Left lung (tissue), 10 donors: ENCODE data around the gene HDAC4. TPM values are rescaled to one million over a fixed set of nuclear protein-coding genes. Genes with fewer than 3 reads are reported as not detected.

Source experiments
- ATAC-seq: fragments of 200-7000 bp; cut with Tn5 transposase; one replicate; pipeline ENCODE4 v1.9.1; 2020; ENCODE audit warnings: moderate library complexity
- DNase-seq, 4 donors: peaks; one replicate each; pipeline ENCODE4 v3.0.0-alpha.2; 2013 to 2020
- H3K27ac ChIP-seq, 2 donors: fragments of 200-600 bp; sonication (generic) in 1 of 2; one replicate each; pipeline versions ENCODE4 v1.5.0 to v1.8.0; 2020 to 2021
- H3K27me3 ChIP-seq, 2 donors: fragments of 200-600 bp; sonication (generic) in 1 of 2; one replicate each; pipeline versions ENCODE4 v1.5.0 to v1.8.0; 2020 to 2021
- H3K36me3 ChIP-seq, 2 donors: fragments of 200-600 bp; sonication (generic) in 1 of 2; one replicate each; pipeline versions ENCODE4 v1.5.0 to v1.8.0; 2020 to 2021
- H3K4me1 ChIP-seq, 2 donors: fragments of 200-600 bp; one replicate each; pipeline ENCODE4 v1.8.0; 2021
- H3K4me3 ChIP-seq, 2 donors: fragments of 200-600 bp; sonication (generic) in 1 of 2; one replicate each; pipeline versions ENCODE4 v1.5.0 to v1.8.0; 2020 to 2021; ENCODE audit warnings: mild to moderate bottlenecking in 1 of 2
- H3K9me3 ChIP-seq, 2 donors: fragments of 200-600 bp; sonication (generic) in 1 of 2; one replicate each; pipeline versions ENCODE4 v1.5.0 to v1.8.0; 2020 to 2021
- intact Hi-C, 2 donors: fragments of 100-400 bp; cut with DNase I; formaldehyde crosslinking; loops; one replicate each; pipeline versions ENCODE4 v1.11.2 to v1.14.2; 2022
- polyA plus RNA-seq, 6 donors: library from polyadenylated mRNA; unstranded; fragments of 120-200 nt; gene quantifications; one replicate each; pipeline ENCODE4 v1.2.1, GENCODE V29; 2013; ENCODE audit not compliant: insufficient read length in 6 of 6
- total RNA-seq, 2 donors: library from RNA; stranded (reverse); fragmentation: NEBNext Ultra II Directional; extraction: Animal tissue kit (Norgen Biotek cat#: 25700); gene quantifications; one replicate each; pipeline ENCODE4 v1.2.1, GENCODE V29; 2021
- TF ChIP-seq, protein P1 (sequence below), 2 donors: fragments of 200-600 bp; sonication (generic) in 1 of 2; IDR thresholded peaks; one replicate each; pipeline versions ENCODE4 v1.5.0 to v1.8.0; 2021; ENCODE audit warnings: antibody characterized with exemption in 2 of 2
- donor health status: DM: no; HTN: yes; CAD: no.
- donor health status: DM: no; HTN: no; CAD: no.

The HDAC4 gene
- total and polyA plus RNA-seq, 8 donors, result 9.9 to 36.8 (median 12.8) TPM

DNA sequence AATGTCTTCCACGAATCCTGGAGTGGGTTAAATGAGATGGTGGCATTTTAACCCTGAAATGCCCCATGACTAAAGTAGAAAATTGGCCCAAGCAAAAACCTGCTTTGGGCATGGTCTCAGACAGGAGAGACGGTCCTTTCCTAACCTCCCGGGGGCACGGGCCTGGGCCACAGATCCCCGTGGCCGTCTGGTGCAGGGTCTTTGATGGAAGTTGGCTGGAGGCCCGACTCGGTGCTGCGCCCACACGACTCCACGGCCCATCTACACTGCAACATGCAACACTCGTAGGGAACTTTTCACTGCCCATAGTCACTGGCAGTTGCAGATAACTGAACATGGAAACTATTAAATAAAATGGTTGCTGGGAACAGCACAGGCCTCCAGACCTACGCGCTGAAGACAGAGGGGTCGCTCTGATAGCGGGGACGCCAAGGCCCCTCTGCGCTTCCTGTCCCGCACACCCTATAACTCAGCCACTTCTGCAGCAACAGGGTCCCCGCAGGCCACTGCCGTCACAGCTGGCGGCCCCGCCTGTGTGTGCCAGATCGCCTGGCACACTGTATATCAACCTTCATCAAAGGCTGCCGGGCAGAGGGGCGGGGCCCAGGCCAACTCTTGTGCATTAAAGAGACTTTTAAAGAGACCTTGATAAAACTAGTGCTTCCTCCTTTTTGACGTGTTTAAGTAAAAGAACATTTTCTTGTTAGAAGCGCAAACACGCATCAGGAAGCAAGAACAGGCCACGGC, 338.8 kb downstream of the HDAC4 start:
- Histone ChIP-seq H3K4me3 (no peak overlapping the region), H3K27ac (no peak overlapping the region), H3K27me3 (no peaks in the 10 kb centered on the region), H3K4me1 (no peaks in the 10 kb centered on the region), H3K9me3 (no peaks in the 10 kb centered on the region), H3K36me3 (peaks cover 0 to 89% of the 10 kb centered on the region in 2 donors)
- DNase-seq (peak in 3 of 4 donors; percentile 3 to 75 (median 24)), ATAC-seq (no peak)
- intact Hi-C loops, result no loop called here
- TF ChIP-seq, protein P1, sequence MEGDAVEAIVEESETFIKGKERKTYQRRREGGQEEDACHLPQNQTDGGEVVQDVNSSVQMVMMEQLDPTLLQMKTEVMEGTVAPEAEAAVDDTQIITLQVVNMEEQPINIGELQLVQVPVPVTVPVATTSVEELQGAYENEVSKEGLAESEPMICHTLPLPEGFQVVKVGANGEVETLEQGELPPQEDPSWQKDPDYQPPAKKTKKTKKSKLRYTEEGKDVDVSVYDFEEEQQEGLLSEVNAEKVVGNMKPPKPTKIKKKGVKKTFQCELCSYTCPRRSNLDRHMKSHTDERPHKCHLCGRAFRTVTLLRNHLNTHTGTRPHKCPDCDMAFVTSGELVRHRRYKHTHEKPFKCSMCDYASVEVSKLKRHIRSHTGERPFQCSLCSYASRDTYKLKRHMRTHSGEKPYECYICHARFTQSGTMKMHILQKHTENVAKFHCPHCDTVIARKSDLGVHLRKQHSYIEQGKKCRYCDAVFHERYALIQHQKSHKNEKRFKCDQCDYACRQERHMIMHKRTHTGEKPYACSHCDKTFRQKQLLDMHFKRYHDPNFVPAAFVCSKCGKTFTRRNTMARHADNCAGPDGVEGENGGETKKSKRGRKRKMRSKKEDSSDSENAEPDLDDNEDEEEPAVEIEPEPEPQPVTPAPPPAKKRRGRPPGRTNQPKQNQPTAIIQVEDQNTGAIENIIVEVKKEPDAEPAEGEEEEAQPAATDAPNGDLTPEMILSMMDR (IDR thresholded peaks at IDR 0.05), result no peak

GRCh38 chr2:239061121-239061666, 339.6 kb downstream of the HDAC4 start:
- no peaks in the 10 kb centered on the region for H3K9me3 ChIP-seq
- peaks cover 0 to 88% of the 10 kb centered on the region in 2 donors for H3K36me3 ChIP-seq
- peaks cover 0 to under 1% of the 10 kb centered on the region in 2 donors for H3K4me1 ChIP-seq
- no peak for DNase-seq
- ATAC-seq, result no peak
- H3K27me3 ChIP-seq, result no peaks in the 10 kb centered on the region
- intact Hi-C loops, result no loop called here
- H3K27ac ChIP-seq, result no peak overlapping the region
- no peak overlapping the region for H3K4me3 ChIP-seq
- TF ChIP-seq, protein P1 (IDR thresholded peaks at IDR 0.05), result no peak

GRCh38 chr2:239060676-239061075, 340.1 kb downstream of the HDAC4 start:
- H3K9me3 ChIP-seq, result no peaks in the 10 kb centered on the region
- intact Hi-C loops, result no loop called here
- H3K27me3 ChIP-seq, result no peaks in the 10 kb centered on the region
- H3K27ac ChIP-seq, result no peak overlapping the region
- TF ChIP-seq, protein P1 (IDR thresholded peaks at IDR 0.05), result no peak
- peaks cover 0 to 88% of the 10 kb centered on the region in 2 donors for H3K36me3 ChIP-seq
- no peak for ATAC-seq
- H3K4me3 ChIP-seq, result no peak overlapping the region
- DNase-seq, result peak in 1 of 4 donors; percentile 69
- H3K4me1 ChIP-seq, result peaks cover 0 to 6% of the 10 kb centered on the region in 2 donors

DNA sequence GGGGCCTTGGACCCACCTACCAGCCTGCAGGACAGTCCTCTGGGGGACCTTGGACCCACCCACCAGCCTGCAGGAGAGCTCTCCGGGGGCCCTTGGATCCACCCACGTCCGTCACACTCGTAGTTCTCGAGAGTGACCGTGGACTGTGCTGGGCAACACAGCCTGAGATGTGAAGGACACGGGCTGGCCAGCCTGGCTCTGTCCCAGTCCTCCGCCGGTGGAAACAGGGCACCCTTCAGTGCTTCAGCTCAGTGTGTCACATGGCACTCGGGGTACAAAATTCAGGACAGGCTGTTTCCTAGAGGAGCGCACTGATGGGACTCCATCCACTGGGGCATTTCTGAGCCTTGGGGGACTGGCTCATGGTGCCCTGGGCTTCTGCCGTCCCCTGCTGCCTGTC, 341.0 kb downstream of the HDAC4 start:
- Histone ChIP-seq H3K4me1 (peaks cover 0 to 6% of the 10 kb centered on the region in 2 donors), H3K9me3 (no peaks in the 10 kb centered on the region), H3K36me3 (peaks cover 0 to 88% of the 10 kb centered on the region in 2 donors), H3K27me3 (no peaks in the 10 kb centered on the region), H3K4me3 (no peak overlapping the region), H3K27ac (no peak overlapping the region)
- ATAC-seq (no peak), DNase-seq (peak in 1 of 4 donors; percentile 76)
- TF ChIP-seq, protein P1 (IDR thresholded peaks at IDR 0.05), result no peak
- intact Hi-C loops, result no loop called here

DNA sequence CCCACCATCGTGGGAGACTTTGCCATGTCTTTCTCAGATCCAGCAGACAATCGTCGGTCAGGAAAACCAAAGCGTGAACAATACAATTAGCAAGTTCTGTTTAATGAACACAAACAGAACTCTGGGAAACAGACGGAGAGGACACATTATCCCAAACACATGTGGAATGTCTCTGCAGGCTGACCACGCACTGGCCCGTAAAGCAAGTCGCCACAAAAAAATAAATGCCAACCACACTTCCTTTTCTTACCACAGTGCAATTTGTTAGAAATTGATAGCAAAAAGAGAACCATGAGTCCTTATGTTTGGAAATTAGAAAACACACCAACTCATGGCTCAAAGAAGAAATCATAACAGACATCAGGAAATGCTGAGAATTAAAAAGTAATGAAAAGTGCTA, 342.1 kb downstream of the HDAC4 start:
- Histone ChIP-seq H3K4me1 (peaks cover 0 to 6% of the 10 kb centered on the region in 2 donors), H3K36me3 (peaks cover 0 to 88% of the 10 kb centered on the region in 2 donors), H3K27me3 (no peaks in the 10 kb centered on the region), H3K27ac (no peak overlapping the region), H3K9me3 (no peaks in the 10 kb centered on the region), H3K4me3 (no peak overlapping the region)
- TF ChIP-seq, protein P1 (IDR thresholded peaks at IDR 0.05), result no peak
- ATAC-seq, result no peak
- intact Hi-C loops, result no loop called here
- DNase-seq, result no peak
